ENCODE results near the gene RHOJ.

RHOJ gene

GRCh38 chr14:63204407-63205043 is at the start of gene RHOJ:
TSS of gene RHOJ (plus strand) at chr14:63204443. CDS start at chr14:63204870, 427 bp downstream.
- TF ChIP-seq GATA3 (IDR thresholded peaks at IDR 0.05; ENCODE audit: low read depth, low read length) (no peak), GATA2 (IDR thresholded peaks at IDR 0.05; ENCODE audit: low read depth, low read length) (no peak)

GRCh38 chr14:63155511-63156185 is 48.6 kb upstream of the RHOJ start:
- TF ChIP-seq GATA3 (IDR thresholded peaks at IDR 0.05; ENCODE audit: low read depth, low read length) (no peak), GATA2 (IDR thresholded peaks at IDR 0.05; ENCODE audit: low read depth, low read length) (no peak)

- TF ChIP-seq GATA2 (IDR thresholded peaks at IDR 0.05; ENCODE audit: low read depth, low read length) = no peak
- TF ChIP-seq GATA3 (IDR thresholded peaks at IDR 0.05; ENCODE audit: low read depth, low read length) = no peak
These were observed 47.0 kb upstream of the RHOJ start for GRCh38 chr14:63157195-63157594.

GRCh38 chr14:63163306-63163705 is 40.9 kb upstream of the RHOJ start:
- TF ChIP-seq GATA3 (IDR thresholded peaks at IDR 0.05; ENCODE audit: low read depth, low read length) (no peak), GATA2 (IDR thresholded peaks at IDR 0.05; ENCODE audit: low read depth, low read length) (no peak)

GRCh38 chr14:63164108-63164683 is 40.0 kb upstream of the RHOJ start:
- TF ChIP-seq GATA3 (IDR thresholded peaks at IDR 0.05; ENCODE audit: low read depth, low read length) (no peak), GATA2 (IDR thresholded peaks at IDR 0.05; ENCODE audit: low read depth, low read length) (no peak)

GRCh38 chr14:63167044-63167443 is 37.2 kb upstream of the RHOJ start:
- TF ChIP-seq GATA3 (IDR thresholded peaks at IDR 0.05; ENCODE audit: low read depth, low read length) = no peak
- TF ChIP-seq GATA2 (IDR thresholded peaks at IDR 0.05; ENCODE audit: low read depth, low read length) = no peak

- no peak for TF ChIP-seq GATA2 (IDR thresholded peaks at IDR 0.05; ENCODE audit: low read depth, low read length)
- no peak for TF ChIP-seq GATA3 (IDR thresholded peaks at IDR 0.05; ENCODE audit: low read depth, low read length)
These were observed 29.5 kb upstream of the RHOJ start for GRCh38 chr14:63174760-63175191.

- TF ChIP-seq GATA2 (IDR thresholded peaks at IDR 0.05; ENCODE audit: low read depth, low read length) (no peak), GATA3 (IDR thresholded peaks at IDR 0.05; ENCODE audit: low read depth, low read length) (no peak)
These were observed 28.7 kb upstream of the RHOJ start for GRCh38 chr14:63175531-63175930.

- TF ChIP-seq GATA3 (IDR thresholded peaks at IDR 0.05; ENCODE audit: low read depth, low read length) (no peak), GATA2 (IDR thresholded peaks at IDR 0.05; ENCODE audit: low read depth, low read length) (no peak)
These were observed 25.3 kb upstream of the RHOJ start for GRCh38 chr14:63178912-63179311.

GRCh38 chr14:63179383-63179782 is 24.9 kb upstream of the RHOJ start:
- TF ChIP-seq GATA3 (IDR thresholded peaks at IDR 0.05; ENCODE audit: low read depth, low read length) (no peak), GATA2 (IDR thresholded peaks at IDR 0.05; ENCODE audit: low read depth, low read length) (no peak)

- no peak for TF ChIP-seq GATA2 (IDR thresholded peaks at IDR 0.05; ENCODE audit: low read depth, low read length)
- no peak for TF ChIP-seq GATA3 (IDR thresholded peaks at IDR 0.05; ENCODE audit: low read depth, low read length)
These were observed 24.2 kb upstream of the RHOJ start for GRCh38 chr14:63180011-63180410.

- no peak for TF ChIP-seq GATA3 (IDR thresholded peaks at IDR 0.05; ENCODE audit: low read depth, low read length)
- TF ChIP-seq GATA2 (IDR thresholded peaks at IDR 0.05; ENCODE audit: low read depth, low read length) = no peak
These were observed 21.3 kb upstream of the RHOJ start for GRCh38 chr14:63182968-63183367.

- TF ChIP-seq GATA3 (IDR thresholded peaks at IDR 0.05; ENCODE audit: low read depth, low read length) = no peak
- TF ChIP-seq GATA2 (IDR thresholded peaks at IDR 0.05; ENCODE audit: low read depth, low read length) = no peak
These were observed 17.8 kb upstream of the RHOJ start for GRCh38 chr14:63186453-63186852.

- TF ChIP-seq GATA3 (IDR thresholded peaks at IDR 0.05; ENCODE audit: low read depth, low read length) (no peak), GATA2 (IDR thresholded peaks at IDR 0.05; ENCODE audit: low read depth, low read length) (no peak)
These were observed 13.0 kb upstream of the RHOJ start for GRCh38 chr14:63191211-63191610.

- TF ChIP-seq GATA3 (IDR thresholded peaks at IDR 0.05; ENCODE audit: low read depth, low read length) = no peak
- no peak for TF ChIP-seq GATA2 (IDR thresholded peaks at IDR 0.05; ENCODE audit: low read depth, low read length)
These were observed 12.2 kb upstream of the RHOJ start for GRCh38 chr14:63192085-63192484.
